WERI-Rb-1 (cell line): ENCODE data around the gene ANXA2R.

Source experiments
- DNase-seq: peaks from one replicate; pipeline ENCODE4 v3.0.0-alpha.2; 2020
- H3K27ac ChIP-seq: fragments of 250-450 bp; sonication (Bioruptor Pico); 2 replicates; pipeline ENCODE4 v1.5.1; 2020; ENCODE audit warnings: mild to moderate bottlenecking, moderate library complexity
- H3K27me3 ChIP-seq: fragments of 250-450 bp; sonication (Bioruptor Pico); 2 replicates; pipeline ENCODE4 v1.5.1; 2021; ENCODE audit warnings: mild to moderate bottlenecking, low read depth, moderate library complexity; ENCODE audit not compliant: insufficient read depth, severe bottlenecking
- H3K36me3 ChIP-seq: fragments of 250-450 bp; sonication (Bioruptor Pico); 2 replicates; pipeline ENCODE4 v1.5.1; 2020; ENCODE audit warnings: mild to moderate bottlenecking, moderate library complexity
- H3K4me3 ChIP-seq: 2 replicates; pipeline ENCODE4 v1.5.1; 2011; ENCODE audit warnings: low read depth, mild to moderate bottlenecking, control low read depth, low read length
- H3K9me3 ChIP-seq: fragments of 250-450 bp; sonication (Bioruptor Pico); 2 replicates; pipeline ENCODE4 v1.5.1; 2021; ENCODE audit warnings: mild to moderate bottlenecking, moderate library complexity; ENCODE audit not compliant: severe bottlenecking
- CTCF ChIP-seq: IDR thresholded peaks from 2 replicates; pipeline ENCODE4 v1.5.1; 2011; ENCODE audit warnings: low read depth, mild to moderate bottlenecking, control low read depth, inconsistent platforms, low read length

Gene ANXA2R

GRCh38 chr5:43006424-43007202 is 33.5 kb downstream of the ANXA2R start:
- peaks cover 82% of the 10 kb centered on the region for H3K27me3 ChIP-seq
- H3K27ac ChIP-seq: no peak overlapping the region
- no peak for DNase-seq
- no peak for TF ChIP-seq CTCF
- H3K9me3 ChIP-seq: peaks cover 26% of the 10 kb centered on the region
- no peak overlapping the region for H3K4me3 ChIP-seq
- no peaks in the 10 kb centered on the region for H3K36me3 ChIP-seq

DNA sequence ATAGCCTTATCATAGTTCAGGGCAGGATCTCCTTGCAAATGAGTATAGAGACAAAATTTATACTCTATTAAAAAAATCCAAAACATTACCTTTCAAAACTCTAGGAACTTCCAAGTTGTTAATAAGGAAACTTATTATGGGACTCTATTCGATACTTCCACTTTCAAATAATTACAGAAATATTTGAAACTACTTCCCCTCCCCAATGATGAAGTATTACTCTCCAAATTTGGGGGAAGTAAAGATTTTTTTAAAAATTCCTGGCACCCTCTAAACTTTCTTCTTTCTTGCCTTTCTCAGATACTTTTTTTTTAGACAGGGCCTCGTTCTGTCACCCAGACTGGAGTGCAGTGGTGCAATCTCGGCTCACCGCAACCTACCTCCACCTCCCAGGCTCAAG is 35.1 kb downstream of the ANXA2R start:
- Histone ChIP-seq H3K27me3 (peaks cover 82% of the 10 kb centered on the region), H3K27ac (no peak overlapping the region), H3K4me3 (no peak overlapping the region), H3K36me3 (no peaks in the 10 kb centered on the region), H3K9me3 (peaks cover 26% of the 10 kb centered on the region)
- no peak for DNase-seq
- no peak for TF ChIP-seq CTCF

DNA sequence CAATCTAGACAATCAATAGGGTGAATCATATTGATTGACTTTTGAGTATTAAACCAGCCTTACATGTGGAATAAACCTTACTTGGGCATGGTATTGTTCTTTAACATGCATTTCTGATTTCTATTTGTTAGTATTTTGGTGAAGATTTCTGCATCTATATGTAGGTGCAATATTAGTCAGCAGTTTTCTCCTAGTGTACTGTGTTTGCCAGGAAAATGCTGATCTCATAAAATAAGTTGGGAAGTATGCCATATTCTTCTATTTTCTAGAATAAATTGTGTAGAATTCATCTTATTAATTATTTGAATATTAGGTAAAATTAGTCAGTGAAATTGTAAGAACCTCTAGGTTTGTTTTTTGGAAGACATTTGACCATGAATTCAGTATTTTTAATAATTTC is 38.4 kb downstream of the ANXA2R start:
- Histone ChIP-seq H3K27ac (no peak overlapping the region), H3K36me3 (no peaks in the 10 kb centered on the region), H3K9me3 (peaks cover 4% of the 10 kb centered on the region), H3K27me3 (peaks cover 73% of the 10 kb centered on the region), H3K4me3 (no peak overlapping the region)
- DNase-seq: no peak
- no peak for TF ChIP-seq CTCF

GRCh38 chr5:43000914-43001313 is 39.2 kb downstream of the ANXA2R start:
- peaks cover 73% of the 10 kb centered on the region for H3K27me3 ChIP-seq
- H3K9me3 ChIP-seq: no peaks in the 10 kb centered on the region
- H3K36me3 ChIP-seq: no peaks in the 10 kb centered on the region
- H3K27ac ChIP-seq: no peak overlapping the region
- H3K4me3 ChIP-seq: no peak overlapping the region
- TF ChIP-seq CTCF: no peak
- no peak for DNase-seq

DNA sequence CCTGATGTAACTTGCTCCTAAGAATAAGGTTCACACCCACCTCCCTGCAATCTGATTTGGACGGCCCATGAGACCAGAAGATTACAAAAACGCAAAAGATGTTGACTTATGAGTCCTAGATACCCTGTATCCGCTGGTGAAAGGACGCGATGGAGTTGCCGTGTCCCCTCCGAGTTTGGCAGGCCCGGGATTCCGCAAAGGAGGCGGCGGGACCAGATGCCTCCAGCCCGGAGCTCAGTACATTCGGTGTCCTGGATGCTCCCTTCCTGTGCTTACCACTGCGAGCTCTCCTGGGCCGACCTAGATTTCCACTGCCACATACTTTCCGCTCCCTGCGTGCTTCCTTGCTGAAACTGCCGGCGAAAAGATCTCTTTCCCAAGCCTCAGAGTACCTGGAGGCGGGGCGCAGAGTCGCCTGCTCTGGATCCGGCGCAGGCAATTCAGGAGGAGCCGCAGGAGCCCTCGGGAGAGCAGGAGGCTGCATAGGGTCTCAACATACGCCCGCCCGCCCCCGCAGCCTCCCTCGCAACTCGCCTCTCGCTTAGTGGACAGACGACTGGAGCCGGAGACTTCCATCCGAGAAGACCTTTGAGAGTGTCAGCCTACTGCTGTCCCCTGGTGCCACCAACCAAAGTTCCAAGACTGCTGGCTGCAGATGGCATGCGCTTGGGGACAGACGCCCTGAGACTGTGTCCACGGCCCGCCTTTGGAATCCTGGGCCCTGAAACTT is 39.8 kb downstream of the ANXA2R start:
- peaks cover 2% of the 10 kb centered on the region for H3K9me3 ChIP-seq
- no peak for TF ChIP-seq CTCF
- no peaks in the 10 kb centered on the region for H3K36me3 ChIP-seq
- DNase-seq: no peak
- no peak overlapping the region for H3K27ac ChIP-seq
- peaks cover 74% of the 10 kb centered on the region for H3K27me3 ChIP-seq
- no peak overlapping the region for H3K4me3 ChIP-seq
